GM20000 (cell line): ENCODE data around the gene DGLUCY.
"Not testable (repeated sequence)": the region's sequence is repeated elsewhere in the genome, so short reads cannot be mapped to it uniquely, and the experiment has no call there.

Source experiments
- DNase-seq: peaks from one replicate; pipeline ENCODE4 v3.0.0; 2012; ENCODE audit warnings: low spot score
- TF ChIP-seq, protein P1 (sequence below): IDR thresholded peaks from 2 replicates; pipeline ENCODE4 v1.5.1; 2012; ENCODE audit warnings: mild to moderate bottlenecking, control low read depth; ENCODE audit errors: extremely low read depth, missing control alignments

Gene DGLUCY

DNA sequence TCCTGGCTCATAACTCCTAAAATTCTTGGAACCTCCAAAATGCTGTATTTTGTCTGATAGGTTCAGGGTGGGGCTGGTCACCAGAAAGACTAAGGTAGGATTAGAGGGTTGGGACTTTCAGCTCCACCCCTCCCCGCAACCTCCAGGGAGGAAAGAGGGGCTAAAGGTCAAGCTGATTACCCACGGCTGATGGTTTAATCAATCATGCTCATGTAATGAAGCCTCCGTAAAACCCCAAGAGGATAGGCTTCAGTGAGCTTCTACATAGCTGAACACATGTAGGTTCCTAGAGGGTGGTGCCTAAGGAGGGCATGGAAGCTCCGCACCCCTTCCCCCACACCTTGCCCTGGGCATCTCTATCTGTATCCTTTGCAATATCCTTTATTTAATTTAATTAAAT is 60.0 kb downstream of the DGLUCY start:
- DNase-seq = no peak
- TF ChIP-seq, protein P1, sequence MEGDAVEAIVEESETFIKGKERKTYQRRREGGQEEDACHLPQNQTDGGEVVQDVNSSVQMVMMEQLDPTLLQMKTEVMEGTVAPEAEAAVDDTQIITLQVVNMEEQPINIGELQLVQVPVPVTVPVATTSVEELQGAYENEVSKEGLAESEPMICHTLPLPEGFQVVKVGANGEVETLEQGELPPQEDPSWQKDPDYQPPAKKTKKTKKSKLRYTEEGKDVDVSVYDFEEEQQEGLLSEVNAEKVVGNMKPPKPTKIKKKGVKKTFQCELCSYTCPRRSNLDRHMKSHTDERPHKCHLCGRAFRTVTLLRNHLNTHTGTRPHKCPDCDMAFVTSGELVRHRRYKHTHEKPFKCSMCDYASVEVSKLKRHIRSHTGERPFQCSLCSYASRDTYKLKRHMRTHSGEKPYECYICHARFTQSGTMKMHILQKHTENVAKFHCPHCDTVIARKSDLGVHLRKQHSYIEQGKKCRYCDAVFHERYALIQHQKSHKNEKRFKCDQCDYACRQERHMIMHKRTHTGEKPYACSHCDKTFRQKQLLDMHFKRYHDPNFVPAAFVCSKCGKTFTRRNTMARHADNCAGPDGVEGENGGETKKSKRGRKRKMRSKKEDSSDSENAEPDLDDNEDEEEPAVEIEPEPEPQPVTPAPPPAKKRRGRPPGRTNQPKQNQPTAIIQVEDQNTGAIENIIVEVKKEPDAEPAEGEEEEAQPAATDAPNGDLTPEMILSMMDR = no peak

DNA sequence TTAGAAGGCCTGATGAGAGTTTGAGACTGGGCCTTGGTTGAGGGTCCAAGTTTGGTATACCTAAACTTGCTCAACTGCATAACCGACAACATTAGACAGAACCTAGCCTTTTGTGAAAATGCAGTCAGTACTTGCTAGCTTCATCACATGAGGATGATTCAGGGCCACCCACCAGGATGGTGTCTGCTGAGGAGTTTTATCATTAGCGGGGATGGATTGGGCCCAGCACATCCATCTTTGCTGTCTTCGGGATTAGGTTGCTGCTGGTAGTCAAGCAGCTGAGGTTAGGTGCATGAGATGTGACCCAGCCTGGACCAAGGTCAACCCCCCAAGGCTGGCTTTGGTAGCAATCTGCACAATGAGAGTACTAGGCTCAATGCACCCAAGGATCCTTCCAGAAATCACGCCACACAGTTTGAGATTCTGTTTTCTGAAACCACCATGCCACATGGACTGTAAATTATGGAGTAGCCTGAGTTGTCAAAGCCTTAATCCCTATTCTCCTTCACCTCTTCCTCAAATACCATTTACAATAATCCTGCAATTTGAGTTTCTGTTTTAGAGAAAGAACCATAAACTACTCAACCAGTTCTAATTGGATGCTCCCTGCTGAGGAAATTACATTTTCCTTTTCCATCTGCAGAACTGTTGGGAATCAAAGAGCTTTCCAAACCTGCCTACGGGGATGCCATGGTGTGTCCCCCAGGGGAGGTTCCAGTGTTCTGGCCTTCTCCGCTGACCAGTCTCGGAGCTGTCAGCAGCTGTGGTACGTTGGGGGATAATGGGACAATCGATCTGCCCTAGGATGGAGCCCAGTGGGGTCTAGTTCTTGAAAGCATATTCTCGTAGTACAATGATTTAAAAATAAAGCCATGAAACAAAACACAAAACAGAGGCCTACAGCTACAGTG is 61.7 kb downstream of the DGLUCY start:
- no peak for DNase-seq
- TF ChIP-seq, protein P1 = no peak

DNA sequence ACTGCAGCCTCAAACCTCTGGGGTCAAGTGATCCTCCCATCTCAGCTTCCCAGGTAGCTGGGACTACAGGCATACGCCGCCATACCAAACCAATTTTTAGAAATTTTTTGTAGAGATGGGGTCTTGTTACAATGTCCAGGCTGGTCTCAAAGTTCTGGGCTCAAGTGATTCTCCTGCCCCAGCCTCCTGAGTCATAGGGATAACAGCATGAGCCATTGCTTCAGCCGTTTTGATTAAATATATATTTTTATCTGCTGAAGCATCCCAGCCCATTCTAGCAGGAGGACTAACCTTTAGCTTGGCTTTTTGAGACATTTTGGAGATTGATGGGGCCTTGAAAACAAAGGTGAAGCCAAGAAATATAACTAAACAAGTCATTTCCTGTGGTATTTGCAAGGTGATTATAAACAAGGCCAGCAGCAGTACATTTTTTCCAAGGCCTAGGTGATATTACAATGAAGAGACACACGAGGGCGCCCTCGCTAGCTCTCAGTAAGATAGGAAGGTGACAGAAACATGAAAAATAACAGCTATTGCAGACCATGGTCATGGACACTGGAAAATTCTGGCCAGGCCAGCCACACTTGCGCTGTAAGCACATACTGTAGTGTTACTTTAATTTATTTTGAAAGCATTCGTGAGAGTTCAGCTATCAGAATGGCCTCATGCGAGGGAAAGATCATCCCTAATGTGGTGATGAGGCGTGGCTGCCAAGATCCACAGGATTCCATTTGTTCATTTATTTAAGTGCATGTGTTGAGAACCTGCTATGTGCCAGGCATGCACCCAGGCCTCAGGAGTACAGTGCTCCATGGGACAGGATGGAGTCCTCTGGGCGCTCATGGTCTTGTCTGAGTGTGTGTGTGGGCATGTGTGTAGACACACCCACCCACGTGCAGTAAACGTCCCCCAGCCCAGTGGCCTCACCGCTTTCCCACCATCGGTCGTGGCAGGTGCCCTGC is 63.5 kb downstream of the DGLUCY start:
- TF ChIP-seq, protein P1 = peak; percentile 77

DNA sequence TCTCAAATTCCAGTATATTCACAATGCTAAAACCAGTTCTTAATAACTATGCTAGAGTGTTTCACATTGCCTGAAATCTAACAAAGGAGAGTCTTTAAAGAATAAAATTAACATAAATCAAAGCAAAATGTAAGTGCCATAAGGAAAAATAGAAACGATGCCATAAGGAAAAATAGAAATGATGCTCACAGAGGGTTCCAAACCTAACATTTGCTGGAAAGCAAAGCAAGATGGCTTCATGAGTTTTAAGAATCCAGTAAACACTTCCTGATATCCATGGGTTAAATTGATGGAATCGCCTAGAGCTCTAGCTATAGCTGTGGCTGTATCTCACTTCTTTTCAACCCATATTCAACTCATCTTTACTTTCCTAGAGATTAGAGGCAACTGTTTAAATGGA is 66.7 kb downstream of the DGLUCY start:
- TF ChIP-seq, protein P1 = no peak
- DNase-seq = no peak

More for the DNA sequence above, 63.5 kb downstream of the DGLUCY start:
- DNase-seq = peak; percentile 71

DNA sequence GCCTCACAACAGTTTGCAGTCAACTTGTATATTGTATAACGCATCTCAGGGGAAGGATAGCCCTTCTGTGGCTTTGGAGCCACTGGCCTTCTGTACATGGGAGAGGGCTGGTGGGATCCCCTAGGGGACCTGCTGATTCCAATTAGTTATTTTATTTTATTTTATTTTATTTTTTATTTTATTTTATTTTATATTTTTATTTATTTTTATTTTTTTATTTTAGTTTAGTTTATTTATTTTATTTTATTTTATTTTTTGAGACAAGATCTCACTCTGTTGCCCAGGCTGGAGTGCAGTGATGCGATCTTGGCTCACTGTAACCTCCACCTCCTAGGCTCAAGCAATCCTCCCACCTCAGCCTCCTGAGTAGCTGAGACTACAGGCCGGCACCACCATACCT is 68.9 kb downstream of the DGLUCY start:
- not testable (repeated sequence) for DNase-seq

DNA sequence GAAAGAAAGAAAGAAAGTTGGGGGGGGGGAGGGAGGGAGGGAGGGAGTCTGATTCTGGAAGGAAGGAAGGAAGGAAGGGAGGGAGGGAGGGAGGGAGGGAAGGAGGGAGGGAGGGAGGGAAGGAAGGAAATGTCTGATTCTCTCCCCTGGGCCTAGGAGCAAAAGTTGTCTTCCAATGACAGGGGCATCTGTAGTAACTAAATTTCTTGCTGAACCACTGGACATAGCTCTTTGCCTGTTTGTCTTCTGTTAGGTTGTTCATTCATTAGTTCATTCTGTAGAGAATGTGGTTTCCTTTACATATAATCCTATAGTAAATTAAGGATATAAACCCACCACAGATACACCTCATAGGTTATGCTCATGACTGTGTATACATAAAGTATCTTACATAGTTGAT is 70.7 kb downstream of the DGLUCY start:
- TF ChIP-seq, protein P1 = no peak

DNA sequence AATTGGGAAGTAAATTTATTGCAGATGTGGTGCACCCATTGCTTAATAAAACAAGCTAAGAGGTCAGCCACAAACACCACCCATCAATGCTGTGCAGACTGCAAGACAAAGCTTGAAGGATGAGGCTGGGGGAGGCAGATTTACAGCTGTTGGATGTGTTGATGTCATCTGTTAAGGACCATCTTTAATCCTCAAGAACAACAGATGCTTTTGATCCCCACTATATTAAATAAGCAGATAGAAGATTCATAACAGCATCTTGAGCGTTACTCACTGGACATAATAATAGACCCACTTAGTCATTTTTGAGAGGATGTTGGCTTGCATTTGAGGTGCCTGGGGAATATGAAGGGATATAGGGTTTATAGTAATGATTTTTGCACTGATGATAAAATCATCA is 71.8 kb downstream of the DGLUCY start:
- DNase-seq = no peak
- TF ChIP-seq, protein P1 = no peak

More for the DNA sequence above, 70.7 kb downstream of the DGLUCY start:
- DNase-seq = no peak
